ENCODE measurements around the gene HBE1. TPM values are rescaled to one million over a fixed set of nuclear protein-coding genes. Genes with fewer than 3 reads are reported as not detected.
"Not testable (repeated sequence)": the region's sequence is repeated elsewhere in the genome, so short reads cannot be mapped to it uniquely, and the experiment has no call there.

HBE1 gene
- total RNA-seq, 5 donors from 2014 or later (not counting 1 experiment from before 2014, with no cell fraction given) = 3.1 to 3.2 (median 3.2) TPM; not detected in 2

GRCh38 chr11:5303626-5304025, 33.9 kb upstream of the HBE1 start:
- Histone ChIP-seq H3K27me3 (replicated peaks in 1 of 2; ENCODE audit: control insufficient read depth in 2 of 2, extremely low read depth in 1 of 2, insufficient read depth in 2 of 2, low read length in 1 of 2) (no peaks in the 10 kb centered on the region), H3K27ac (ENCODE audit: low read length) (no peak overlapping the region), H3K4me1 (ENCODE audit: control insufficient read depth in 1 of 2, extremely low read depth in 1 of 2, insufficient read depth in 2 of 2, low read length in 2 of 2) (no peaks in the 10 kb centered on the region), H3K9me3 (no peaks in the 10 kb centered on the region), H3K36me3 (ENCODE audit: control insufficient read depth in 2 of 2, extremely low read depth in 1 of 2, insufficient read depth in 1 of 2, low read length in 1 of 2) (no peaks in the 10 kb centered on the region), H3K4me3 (ENCODE audit: control insufficient read depth in 1 of 2, extremely low read depth in 1 of 2, low read length in 1 of 2) (no peak overlapping the region)
- Mint-ChIP-seq H3K4me1 (no peaks in the 10 kb centered on the region), H3K4me3 (no peak overlapping the region), H3K27ac (no peak overlapping the region), H3K36me3 (no peaks in the 10 kb centered on the region), H3K27me3 (peaks cover 2 to 8% of the 10 kb centered on the region in 2 donors), H3K9me3 (peaks cover 0 to 7% (median 0%) of the 10 kb centered on the region in 3 donors)
- ChIA-PET CTCF (no interaction called here), POLR2A (interaction anchor here in 1 of 2 donors (0.6 kb wide), 1 partner anchor 1551 kb away, joined by 3 read pairs; no protein-coding TSS in a partner anchor)
- ATAC-seq (replicated peaks in 1 of 4) (no peak), DNase-seq (no peak)
- no CpG with 5 or more reads among the region's 5 CpGs for WGBS (ENCODE audit: insufficient coverage)

- H3K4me3 ChIP-seq (ENCODE audit: control insufficient read depth in 1 of 2, extremely low read depth in 1 of 2, low read length in 1 of 2) = no peak within 1 kb of the TSS
- DNase-seq (no peak), ATAC-seq (replicated peaks in 1 of 4) (no peak)
- H3K9me3 ChIP-seq = no peaks in the 10 kb centered on the region
- Mint-ChIP-seq H3K27ac (no peak within 1 kb of the TSS), H3K4me3 (no peak within 1 kb of the TSS), H3K9me3 (peaks cover 0 to 4% (median 0%) of the 10 kb centered on the region in 3 donors), H3K27me3 (peaks cover 0 to 12% of the 10 kb centered on the region in 2 donors), H3K36me3 (no peaks in the 10 kb centered on the region), H3K4me1 (no peaks in the 10 kb centered on the region)
- no peaks in the 10 kb centered on the region for H3K27me3 ChIP-seq (replicated peaks in 1 of 2; ENCODE audit: control insufficient read depth in 2 of 2, extremely low read depth in 1 of 2, insufficient read depth in 2 of 2, low read length in 1 of 2)
- 100% methylated on average over 1 of the region's 2 CpGs for WGBS (ENCODE audit: insufficient coverage)
- no peak within 1 kb of the TSS for H3K27ac ChIP-seq (ENCODE audit: low read length)
- no peaks in the 10 kb centered on the region for H3K4me1 ChIP-seq (ENCODE audit: control insufficient read depth in 1 of 2, extremely low read depth in 1 of 2, insufficient read depth in 2 of 2, low read length in 2 of 2)
- H3K36me3 ChIP-seq (ENCODE audit: control insufficient read depth in 2 of 2, extremely low read depth in 1 of 2, insufficient read depth in 1 of 2, low read length in 1 of 2) = no peaks in the 10 kb centered on the region
- ChIA-PET POLR2A (no interaction called here), CTCF (no interaction called here)
Measured at GRCh38 chr11:5301846-5302245, 32.1 kb upstream of the HBE1 start, which contains the start of gene OR51B4. TSS of gene OR51B4 (minus strand) at chr11:5301946. CDS start at chr11:5301946, 0 bp downstream.

DNA sequence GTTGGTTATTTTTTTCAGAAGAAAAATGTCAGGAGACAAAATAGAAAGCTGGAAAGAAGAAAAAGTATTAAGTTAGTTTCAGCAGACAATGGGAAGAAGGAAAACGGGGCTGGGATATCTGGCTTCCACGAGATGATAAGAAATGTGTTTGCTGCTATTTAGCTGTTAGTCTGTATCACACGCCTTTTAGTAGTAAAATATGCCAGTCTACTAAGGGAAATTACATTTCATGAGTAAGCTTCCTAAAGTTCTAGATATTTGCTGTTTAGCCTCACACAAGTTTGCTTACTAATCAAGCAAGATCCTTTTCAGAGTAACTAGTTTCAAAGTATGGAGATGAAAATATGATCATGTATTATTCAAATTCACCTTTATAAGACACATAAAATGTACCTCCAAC, 30.5 kb upstream of the HBE1 start:
- no peaks in the 10 kb centered on the region for H3K4me1 ChIP-seq (ENCODE audit: control insufficient read depth in 1 of 2, extremely low read depth in 1 of 2, insufficient read depth in 2 of 2, low read length in 2 of 2)
- no peak overlapping the region for H3K27ac ChIP-seq (ENCODE audit: low read length)
- H3K4me3 ChIP-seq (ENCODE audit: control insufficient read depth in 1 of 2, extremely low read depth in 1 of 2, low read length in 1 of 2) = no peak overlapping the region
- CTCF ChIA-PET = no interaction called here
- Mint-ChIP-seq H3K27ac (no peak overlapping the region), H3K27me3 (peaks cover 0 to 12% of the 10 kb centered on the region in 2 donors), H3K4me3 (no peak overlapping the region), H3K9me3 (peaks cover 0 to 4% (median 0%) of the 10 kb centered on the region in 3 donors), H3K4me1 (no peaks in the 10 kb centered on the region), H3K36me3 (no peaks in the 10 kb centered on the region)
- no peaks in the 10 kb centered on the region for H3K27me3 ChIP-seq (replicated peaks in 1 of 2; ENCODE audit: control insufficient read depth in 2 of 2, extremely low read depth in 1 of 2, insufficient read depth in 2 of 2, low read length in 1 of 2)
- H3K9me3 ChIP-seq = no peaks in the 10 kb centered on the region
- no peaks in the 10 kb centered on the region for H3K36me3 ChIP-seq (ENCODE audit: control insufficient read depth in 2 of 2, extremely low read depth in 1 of 2, insufficient read depth in 1 of 2, low read length in 1 of 2)
- POLR2A ChIA-PET = no interaction called here
- 46% methylated on average over 2 of the region's 3 CpGs for WGBS (ENCODE audit: insufficient coverage)
- DNase-seq = no peak
- ATAC-seq (replicated peaks in 1 of 4) = no peak

DNA sequence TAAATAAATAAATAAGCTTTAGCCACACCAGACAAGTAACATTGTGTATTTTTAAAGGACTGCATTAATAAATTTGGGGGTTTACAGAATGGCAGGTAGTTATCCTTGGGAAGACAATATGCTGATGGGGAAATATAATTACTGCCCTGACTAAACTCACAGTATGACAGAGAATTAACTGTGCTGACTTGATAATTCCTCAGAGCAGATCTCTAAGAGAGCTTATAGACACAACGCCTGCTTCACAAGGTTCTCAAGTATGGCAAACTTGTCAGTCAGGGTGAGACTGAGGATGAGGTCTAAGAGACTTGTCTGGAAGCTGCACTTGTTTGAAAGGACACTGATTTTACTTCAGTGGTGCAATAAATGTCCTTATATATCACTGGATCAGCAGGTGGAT, 28.7 kb upstream of the HBE1 start:
- WGBS (ENCODE audit: insufficient coverage) = 100% methylated on average over 1 of the region's 1 CpG
- H3K4me3 ChIP-seq (ENCODE audit: control insufficient read depth in 1 of 2, extremely low read depth in 1 of 2, low read length in 1 of 2) = no peak overlapping the region
- no peaks in the 10 kb centered on the region for H3K4me1 ChIP-seq (ENCODE audit: control insufficient read depth in 1 of 2, extremely low read depth in 1 of 2, insufficient read depth in 2 of 2, low read length in 2 of 2)
- no peak for DNase-seq
- no peaks in the 10 kb centered on the region for H3K27me3 ChIP-seq (replicated peaks in 1 of 2; ENCODE audit: control insufficient read depth in 2 of 2, extremely low read depth in 1 of 2, insufficient read depth in 2 of 2, low read length in 1 of 2)
- peaks cover 0 to 4% (median 0%) of the 10 kb centered on the region in 3 donors for H3K9me3 Mint-ChIP-seq
- H3K27ac ChIP-seq (ENCODE audit: low read length) = no peak overlapping the region
- no peaks in the 10 kb centered on the region for H3K4me1 Mint-ChIP-seq
- H3K27ac Mint-ChIP-seq = no peak overlapping the region
- H3K36me3 Mint-ChIP-seq = no peaks in the 10 kb centered on the region
- peaks cover 0 to 12% of the 10 kb centered on the region in 2 donors for H3K27me3 Mint-ChIP-seq
- no peaks in the 10 kb centered on the region for H3K36me3 ChIP-seq (ENCODE audit: control insufficient read depth in 2 of 2, extremely low read depth in 1 of 2, insufficient read depth in 1 of 2, low read length in 1 of 2)
- ChIA-PET CTCF (no interaction called here), POLR2A (no interaction called here)
- H3K4me3 Mint-ChIP-seq = no peak overlapping the region
- ATAC-seq (replicated peaks in 1 of 4) = no peak
- no peaks in the 10 kb centered on the region for H3K9me3 ChIP-seq

DNA sequence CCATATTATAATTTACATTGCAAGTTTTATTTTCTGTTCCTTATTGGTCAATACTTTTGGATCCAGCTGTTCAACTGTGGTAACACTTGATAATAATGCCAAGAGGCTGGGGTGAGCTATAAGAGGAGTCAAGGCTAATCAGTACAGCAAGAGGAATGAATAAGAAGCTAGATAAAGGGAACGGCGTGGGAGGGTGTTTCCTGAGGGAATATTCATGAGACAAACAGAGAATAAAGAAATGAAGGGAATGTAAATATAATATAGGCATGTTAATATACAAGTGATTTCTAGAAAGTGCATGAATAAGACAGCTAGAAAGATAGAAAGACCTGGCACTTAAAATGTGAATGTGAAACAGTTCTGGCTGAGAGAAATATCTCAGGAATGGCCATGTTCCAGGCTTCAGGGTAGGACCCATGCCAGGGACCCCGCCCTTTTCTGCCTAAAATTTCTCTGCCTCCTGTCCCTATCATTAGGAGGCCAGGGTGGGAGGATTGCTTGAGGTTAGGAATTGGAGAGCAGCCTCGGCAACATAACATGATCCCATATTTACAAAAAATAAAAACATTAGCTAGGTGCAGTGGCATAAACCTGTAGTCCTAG, 28.1 kb upstream of the HBE1 start:
- no peak overlapping the region for H3K27ac ChIP-seq (ENCODE audit: low read length)
- H3K36me3 Mint-ChIP-seq = no peaks in the 10 kb centered on the region
- H3K9me3 Mint-ChIP-seq = peaks cover 0 to 8% (median 0%) of the 10 kb centered on the region in 3 donors
- no peak overlapping the region for H3K4me3 ChIP-seq (ENCODE audit: control insufficient read depth in 1 of 2, extremely low read depth in 1 of 2, low read length in 1 of 2)
- no peaks in the 10 kb centered on the region for H3K9me3 ChIP-seq
- ATAC-seq (replicated peaks in 1 of 4) (no peak), DNase-seq (no peak)
- POLR2A ChIA-PET = no interaction called here
- H3K27me3 Mint-ChIP-seq = peaks cover 0 to 12% of the 10 kb centered on the region in 2 donors
- 79% methylated on average over 2 of the region's 4 CpGs for WGBS (ENCODE audit: insufficient coverage)
- CTCF ChIA-PET = no interaction called here
- H3K27ac Mint-ChIP-seq = no peak overlapping the region
- no peaks in the 10 kb centered on the region for H3K36me3 ChIP-seq (ENCODE audit: control insufficient read depth in 2 of 2, extremely low read depth in 1 of 2, insufficient read depth in 1 of 2, low read length in 1 of 2)
- H3K4me3 Mint-ChIP-seq = no peak overlapping the region
- no peaks in the 10 kb centered on the region for H3K4me1 Mint-ChIP-seq
- no peaks in the 10 kb centered on the region for H3K27me3 ChIP-seq (replicated peaks in 1 of 2; ENCODE audit: control insufficient read depth in 2 of 2, extremely low read depth in 1 of 2, insufficient read depth in 2 of 2, low read length in 1 of 2)
- no peaks in the 10 kb centered on the region for H3K4me1 ChIP-seq (ENCODE audit: control insufficient read depth in 1 of 2, extremely low read depth in 1 of 2, insufficient read depth in 2 of 2, low read length in 2 of 2)

DNA sequence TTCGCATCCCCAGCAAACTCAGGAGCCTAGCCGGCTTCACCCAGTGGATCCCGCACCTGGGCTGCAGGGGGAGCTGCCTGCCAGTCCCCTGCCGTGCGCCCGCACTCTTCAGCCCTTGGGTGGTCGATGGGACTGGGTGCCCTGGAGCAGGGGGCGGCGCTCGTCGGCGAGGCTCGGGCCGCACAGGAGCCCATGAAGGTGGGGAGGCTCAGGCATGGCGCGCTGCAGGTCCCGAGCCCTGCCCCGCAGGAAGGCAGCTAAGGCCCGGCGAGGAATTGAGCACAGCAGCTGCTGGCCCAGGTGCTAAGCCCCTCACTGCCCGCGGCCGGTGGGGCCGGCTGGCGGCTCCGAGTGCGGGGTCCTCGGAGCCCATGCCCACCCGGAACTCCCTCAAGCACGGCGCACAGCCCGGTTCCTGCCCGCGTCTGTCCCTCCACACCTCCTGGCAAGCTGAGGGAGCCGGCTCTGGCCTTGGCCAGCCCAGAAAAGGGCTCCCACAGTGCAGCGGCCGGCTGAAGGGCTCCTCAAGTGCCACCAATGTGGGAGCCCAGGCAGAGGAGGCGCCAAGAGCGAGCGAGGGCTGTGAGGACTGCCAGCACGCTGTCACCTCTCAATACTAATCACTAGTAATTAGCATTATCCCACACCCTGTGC, 24.7 kb upstream of the HBE1 start:
- ATAC-seq (replicated peaks in 1 of 4); H3K27me3 ChIP-seq (replicated peaks in 1 of 2; ENCODE audit: control insufficient read depth in 2 of 2, extremely low read depth in 1 of 2, insufficient read depth in 2 of 2, low read length in 1 of 2); H3K9me3 Mint-ChIP-seq; H3K27ac Mint-ChIP-seq; H3K27me3 Mint-ChIP-seq; H3K36me3 ChIP-seq (ENCODE audit: control insufficient read depth in 2 of 2, extremely low read depth in 1 of 2, insufficient read depth in 1 of 2, low read length in 1 of 2); H3K9me3 ChIP-seq; H3K27ac ChIP-seq (ENCODE audit: low read length); H3K4me1 ChIP-seq (ENCODE audit: control insufficient read depth in 1 of 2, extremely low read depth in 1 of 2, insufficient read depth in 2 of 2, low read length in 2 of 2); H3K4me3 ChIP-seq (ENCODE audit: control insufficient read depth in 1 of 2, extremely low read depth in 1 of 2, low read length in 1 of 2); DNase-seq; H3K36me3 Mint-ChIP-seq; H3K4me1 Mint-ChIP-seq; H3K4me3 Mint-ChIP-seq; CTCF ChIA-PET; POLR2A ChIA-PET: not testable (repeated sequence)
- 93% methylated on average over 32 of the region's 41 CpGs for WGBS (ENCODE audit: insufficient coverage)
